HG02943 (cell line): ENCODE results near the gene KANK2.
"Not testable (repeated sequence)": the region's sequence is repeated elsewhere in the genome, so short reads cannot be mapped to it uniquely, and the experiment has no call there.

Source experiments
- ATAC-seq: cut with Tn5 transposase; IDR thresholded peaks from one replicate; pipeline ENCODE4 v1.9.1; 2021; ENCODE audit warnings: mild to moderate bottlenecking, low read depth, moderate library complexity; ENCODE audit not compliant: unreplicated experiment

The KANK2 gene

DNA sequence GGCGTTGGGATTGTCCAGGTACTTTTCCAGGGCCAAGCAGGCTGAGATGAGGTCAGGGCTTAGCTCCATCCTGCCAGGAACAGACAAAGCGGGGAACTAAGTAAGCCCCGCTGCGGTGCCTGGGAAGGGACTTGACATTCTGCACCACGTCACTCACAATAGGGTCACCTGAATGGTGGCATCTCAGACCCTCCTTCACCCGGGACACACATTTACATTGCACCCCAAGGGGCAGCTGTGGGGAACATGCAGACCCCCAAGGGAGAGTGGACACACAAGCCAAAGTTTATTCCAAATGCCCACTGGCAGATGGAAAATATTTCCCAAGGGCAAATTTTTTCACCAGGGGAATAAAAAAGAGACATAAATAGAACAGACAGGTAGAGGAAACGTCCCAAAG, 21.4 kb downstream of the KANK2 start:
- no peak for ATAC-seq

DNA sequence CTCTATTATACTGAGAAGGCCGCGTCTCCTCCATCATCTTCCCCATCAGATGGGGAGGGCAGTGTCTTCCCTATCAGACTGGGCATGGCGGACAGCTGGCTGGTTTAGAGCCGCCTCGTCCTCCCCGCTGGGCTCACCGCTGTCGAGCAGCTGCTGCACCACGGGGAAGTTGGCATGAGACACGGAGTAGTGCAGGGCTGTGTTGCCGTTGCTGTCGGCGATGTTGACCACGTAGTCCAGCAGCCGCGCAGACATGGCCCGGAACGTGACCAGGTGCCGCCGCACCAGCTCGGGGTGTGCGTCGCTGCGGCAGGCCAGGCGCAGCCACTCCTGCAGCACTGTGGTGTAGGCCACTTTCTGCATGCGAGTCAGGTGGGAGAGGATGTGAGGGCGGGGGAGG, 23.0 kb downstream of the KANK2 start:
- ATAC-seq, result no peak

DNA sequence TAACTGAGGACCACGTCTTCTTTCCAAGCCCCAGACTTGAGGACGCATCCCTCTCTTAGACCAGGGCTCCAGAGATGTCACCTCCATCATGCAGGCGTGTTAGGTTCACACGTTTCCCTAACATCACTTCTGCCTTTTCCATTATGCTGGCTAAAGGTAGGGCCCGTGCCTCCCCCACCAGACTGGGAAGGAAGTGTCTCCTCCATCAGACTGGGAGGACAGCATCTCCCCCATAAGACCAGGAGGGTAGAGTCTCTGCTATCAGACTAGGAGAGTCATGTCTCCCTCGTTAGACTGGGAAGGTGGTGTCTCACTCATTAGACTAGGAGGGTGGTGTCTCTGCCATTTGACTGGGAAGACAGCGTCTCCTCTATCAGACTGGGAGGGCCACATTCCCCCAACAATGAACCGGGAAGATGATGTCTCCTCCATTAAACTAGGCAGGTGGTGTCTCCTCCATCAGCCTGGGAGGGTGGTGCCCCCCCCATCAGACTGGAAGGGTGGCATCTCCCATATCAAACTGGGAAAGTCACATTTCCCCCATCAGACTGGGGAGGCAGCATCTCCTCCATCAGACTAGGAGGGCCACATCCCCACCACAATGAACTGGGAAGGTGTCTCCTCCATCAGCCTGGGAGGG, 23.7 kb downstream of the KANK2 start:
- ATAC-seq, result no peak

DNA sequence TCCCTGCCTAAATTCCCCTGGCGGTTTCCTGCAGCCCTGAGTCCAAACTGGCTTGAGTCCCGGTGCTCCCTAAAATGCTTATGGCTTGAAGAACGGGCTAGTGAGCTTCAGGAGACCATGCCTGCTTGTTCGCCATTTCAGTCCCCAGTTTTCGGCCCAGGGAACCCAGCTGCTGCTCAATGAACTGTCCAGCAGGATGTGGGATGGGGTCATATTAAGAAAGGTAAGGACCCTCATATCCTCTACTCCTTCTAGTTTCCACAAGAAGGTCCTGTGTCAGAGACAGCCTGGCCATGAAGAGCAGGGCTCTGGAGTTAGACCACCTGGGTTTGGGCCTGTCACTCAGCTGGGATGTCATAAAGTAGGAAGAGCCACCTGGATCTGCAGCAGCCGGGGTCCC, 24.8 kb downstream of the KANK2 start:
- ATAC-seq, result no peak

DNA sequence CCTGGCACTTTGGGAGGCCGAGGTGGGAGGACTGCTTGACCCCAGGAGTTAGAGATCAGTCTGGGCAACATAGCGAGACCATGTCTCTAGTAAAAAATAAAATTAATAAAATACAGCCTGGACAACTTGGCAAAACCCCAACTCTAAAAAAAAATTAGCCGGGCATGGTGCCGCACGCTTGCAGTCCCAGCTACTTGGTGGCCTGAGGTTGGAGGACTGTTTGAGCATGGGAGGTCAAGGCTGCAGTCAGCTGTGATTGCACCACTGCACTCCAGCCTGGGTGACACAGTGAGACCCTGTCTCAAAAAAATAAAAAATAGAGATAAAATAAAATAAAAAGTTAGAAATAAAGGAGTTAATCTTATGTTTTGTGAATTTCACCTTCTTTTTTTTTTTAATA, 26.2 kb downstream of the KANK2 start:
- ATAC-seq, result no peak

DNA sequence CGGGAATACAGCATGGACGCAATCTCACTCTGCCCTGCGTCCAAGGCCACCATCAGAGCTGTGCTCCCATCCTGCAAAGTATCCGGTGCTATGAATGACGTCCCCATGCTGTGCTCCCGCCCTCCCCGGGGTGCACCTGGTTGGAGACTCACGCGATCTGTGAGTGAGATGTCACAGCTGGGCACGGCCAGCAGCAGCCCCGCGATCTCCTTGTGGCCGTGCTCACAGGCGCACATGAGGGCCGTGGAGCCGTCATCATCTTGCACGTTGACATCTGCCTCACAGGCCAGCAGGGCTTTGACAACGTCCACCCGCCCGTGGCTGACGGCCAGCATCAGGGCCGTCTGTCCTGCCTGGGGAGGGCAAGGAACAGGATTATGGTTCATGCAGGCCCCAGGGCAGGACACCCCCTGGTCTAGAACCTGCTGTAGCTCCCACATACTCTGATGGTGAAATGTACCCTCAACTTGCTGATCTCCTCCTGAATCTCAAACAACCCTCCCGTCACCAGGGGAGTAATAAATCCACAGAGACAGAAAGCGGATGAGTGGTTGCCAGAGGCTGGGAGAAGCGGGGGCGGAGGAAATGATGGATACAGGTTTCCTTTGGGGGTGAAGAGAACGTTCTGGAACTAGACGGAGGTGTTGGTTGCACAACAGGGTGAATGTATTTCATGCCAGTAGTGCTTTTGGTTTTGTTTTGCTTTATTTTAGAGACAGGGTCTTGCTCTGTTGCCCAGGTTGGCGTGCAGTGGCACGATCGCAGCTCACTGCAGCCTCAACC, 27.3 kb downstream of the KANK2 start:
- no peak for ATAC-seq

DNA sequence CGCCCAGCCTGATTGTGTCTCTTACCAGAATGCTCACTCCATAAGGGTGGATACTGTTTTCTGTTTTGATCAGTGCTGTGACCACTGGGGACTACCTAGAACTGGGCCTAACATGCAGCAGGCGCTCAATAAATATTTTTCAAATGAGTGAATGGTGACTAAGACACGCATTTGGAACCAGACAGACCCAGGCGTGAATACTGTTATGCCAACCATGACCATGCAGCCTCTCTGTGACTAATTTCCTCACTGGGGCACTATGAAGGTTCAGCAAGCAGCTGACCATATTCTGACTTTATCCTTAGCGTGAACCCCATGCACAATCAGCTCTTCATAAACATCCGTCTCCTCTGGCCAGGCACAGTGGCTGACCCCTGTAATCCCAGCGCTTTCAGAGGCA, 28.8 kb downstream of the KANK2 start:
- ATAC-seq, result no peak

DNA sequence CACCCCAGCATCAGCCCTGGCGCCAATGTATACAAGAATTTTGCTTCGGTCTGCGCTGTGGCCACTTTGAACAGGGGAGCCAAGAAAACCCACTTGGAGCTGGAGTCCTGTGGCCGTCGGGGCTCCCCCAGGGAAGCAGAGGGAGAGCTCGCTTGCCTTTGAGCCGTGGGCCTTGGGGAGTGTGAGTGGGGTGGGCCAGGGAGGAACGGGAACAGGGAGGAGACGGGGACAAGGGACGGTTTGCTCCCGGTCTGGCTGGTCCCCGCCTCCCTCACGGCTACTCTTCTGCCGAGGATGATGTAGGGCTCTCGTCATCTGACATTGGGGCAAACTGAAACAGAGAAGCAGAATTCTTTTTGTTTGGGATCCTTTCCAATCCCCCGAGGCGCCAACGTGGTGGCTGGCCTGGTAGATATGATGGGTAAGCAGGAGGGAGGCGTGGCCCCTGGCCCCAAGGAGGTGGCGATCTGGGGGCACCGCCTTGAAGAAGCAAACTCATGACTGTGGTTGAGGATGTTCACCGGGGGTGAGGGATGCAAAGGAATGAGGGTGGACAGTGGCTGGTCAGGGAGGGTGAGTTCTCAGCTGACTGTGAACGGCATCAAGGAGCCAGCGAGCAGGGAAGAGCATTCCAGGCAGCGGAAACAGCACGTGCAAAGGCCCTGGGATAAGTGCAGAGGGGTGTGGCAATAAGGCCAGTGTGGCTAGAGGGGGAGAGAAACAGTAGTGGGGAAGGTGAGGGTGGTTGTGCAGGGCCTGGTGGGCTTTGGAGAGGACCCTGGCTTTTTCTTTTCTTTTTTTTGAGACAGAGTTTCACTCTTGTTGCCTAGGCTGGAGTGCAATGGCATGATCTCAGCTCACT, 30.8 kb downstream of the KANK2 start:
- ATAC-seq, result no peak

DNA sequence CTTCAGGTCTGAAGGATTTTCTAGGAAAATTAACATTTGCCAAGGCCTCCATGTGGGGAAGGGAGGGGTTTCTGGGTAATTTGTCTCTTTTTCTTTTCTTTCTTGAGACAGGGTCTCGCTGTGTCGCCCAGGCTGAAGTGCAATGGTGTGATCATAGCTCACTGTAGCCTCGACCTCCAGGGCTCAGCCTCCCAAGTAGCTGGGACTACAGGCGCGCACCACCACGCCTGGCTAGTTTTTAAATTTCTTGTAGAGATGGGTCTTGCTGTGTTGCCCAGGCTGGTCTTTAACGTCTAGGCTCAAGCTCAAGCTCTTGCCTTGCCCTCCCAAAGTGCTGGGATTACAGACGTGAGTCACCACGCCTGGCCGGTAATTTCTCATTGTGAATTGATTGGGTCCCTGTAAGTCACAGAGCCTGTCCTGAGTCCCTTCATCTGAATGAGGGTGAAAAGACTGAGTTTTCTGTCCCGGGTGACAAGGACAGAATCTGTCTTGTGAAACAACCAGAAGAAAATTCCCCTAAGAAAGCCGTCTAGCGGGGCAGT, 31.8 kb downstream of the KANK2 start:
- no peak for ATAC-seq

DNA sequence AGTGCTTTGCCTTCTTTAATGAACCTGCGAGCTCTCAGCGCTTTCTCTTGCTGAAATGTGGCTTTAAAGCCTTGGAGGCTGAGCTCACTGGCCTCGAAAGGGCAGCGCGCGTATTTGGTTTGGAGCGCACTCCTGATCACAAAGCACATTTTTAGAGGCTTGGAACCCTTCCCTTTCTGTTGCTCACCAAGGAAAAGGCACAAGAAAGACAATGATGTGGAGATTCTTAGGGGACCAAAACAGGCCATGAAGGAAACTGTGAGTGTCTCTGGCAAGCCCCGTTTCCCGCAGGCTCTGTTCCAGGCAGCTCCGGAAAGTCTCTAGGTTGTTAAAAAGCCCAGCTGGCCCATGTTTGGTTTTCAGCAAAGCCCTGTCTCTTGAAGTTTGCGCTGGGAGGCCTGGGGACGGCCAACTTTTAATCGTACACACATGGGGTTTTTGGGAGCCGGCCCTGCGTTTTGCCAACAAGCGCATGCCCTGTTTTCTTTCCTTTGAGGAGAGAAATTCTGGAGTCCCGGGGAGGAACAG, 32.4 kb downstream of the KANK2 start:
- no peak for ATAC-seq

DNA sequence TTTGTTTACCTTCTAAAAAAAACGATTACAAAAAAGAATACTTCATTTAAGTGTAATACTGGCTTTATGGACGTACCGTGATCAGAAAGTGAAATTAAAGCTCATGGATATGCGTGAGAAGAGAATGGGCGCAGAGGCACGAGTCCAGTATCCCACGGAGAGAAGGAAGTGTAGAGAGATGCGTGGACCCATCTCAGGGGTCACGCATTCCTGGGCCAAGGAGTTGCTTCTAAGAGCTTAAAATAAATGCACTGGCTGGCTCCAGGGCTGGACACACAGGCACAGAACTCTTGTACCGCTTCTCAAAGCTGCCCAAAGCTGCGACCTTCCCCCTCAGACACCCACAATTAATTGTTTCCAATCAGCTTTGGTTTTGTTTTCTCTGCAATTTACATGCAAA, 33.0 kb downstream of the KANK2 start:
- ATAC-seq, result no peak

DNA sequence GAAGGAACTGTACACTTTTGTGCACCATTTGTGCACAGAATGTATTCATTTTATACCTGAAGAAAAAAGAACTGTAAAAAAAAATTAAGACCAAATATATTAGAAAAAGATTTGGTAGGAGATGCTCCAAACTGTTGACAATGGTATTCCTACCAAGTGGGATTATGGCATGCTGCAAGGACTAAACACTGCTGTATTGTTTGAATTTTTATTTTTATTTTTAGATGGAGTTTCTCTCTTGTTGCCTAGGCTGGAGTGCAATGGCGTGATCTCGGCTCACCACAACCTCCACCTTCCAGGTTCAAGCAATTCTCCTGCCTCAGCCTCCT, 36.9 kb downstream of the KANK2 start:
- ATAC-seq, result not testable (repeated sequence)

DNA sequence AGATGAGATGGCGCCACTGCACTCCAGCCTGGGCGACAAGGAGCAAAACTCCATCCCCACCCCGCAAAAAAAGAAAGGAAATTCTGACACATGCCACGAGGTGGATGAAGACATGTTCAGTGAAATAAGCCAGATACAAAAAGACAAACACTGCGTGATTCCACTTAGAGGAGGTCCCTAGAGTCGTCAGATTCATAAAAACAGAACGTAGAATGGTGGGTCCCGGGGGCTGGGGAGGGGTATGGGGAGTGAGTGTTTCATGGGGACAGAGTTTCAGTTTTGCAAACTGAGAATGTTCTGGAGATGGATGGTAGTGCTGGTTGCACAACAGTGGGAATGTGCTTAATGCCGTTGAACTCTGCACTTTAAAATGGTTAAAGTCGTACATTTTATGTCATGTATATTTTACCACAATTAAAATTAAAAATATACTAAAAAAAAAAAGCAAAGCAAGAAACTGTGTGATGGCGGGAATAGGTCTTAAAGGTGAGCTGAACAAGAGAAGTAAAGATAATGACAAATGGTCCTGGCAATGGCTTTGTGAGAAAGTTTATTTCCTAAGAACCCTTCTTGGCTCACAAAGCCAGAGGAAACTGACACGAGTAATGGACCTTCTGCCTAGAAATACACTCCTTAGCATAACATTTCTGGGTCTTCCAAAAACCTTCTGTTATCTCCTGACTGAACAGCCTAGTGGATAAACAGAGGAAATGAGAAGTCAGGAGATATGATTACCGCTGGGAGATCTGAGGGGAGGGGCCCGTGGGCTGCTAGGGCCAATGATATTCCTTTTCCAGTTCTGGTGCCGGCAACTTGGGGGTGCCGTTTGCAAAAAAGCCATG, 37.5 kb downstream of the KANK2 start:
- no peak for ATAC-seq

DNA sequence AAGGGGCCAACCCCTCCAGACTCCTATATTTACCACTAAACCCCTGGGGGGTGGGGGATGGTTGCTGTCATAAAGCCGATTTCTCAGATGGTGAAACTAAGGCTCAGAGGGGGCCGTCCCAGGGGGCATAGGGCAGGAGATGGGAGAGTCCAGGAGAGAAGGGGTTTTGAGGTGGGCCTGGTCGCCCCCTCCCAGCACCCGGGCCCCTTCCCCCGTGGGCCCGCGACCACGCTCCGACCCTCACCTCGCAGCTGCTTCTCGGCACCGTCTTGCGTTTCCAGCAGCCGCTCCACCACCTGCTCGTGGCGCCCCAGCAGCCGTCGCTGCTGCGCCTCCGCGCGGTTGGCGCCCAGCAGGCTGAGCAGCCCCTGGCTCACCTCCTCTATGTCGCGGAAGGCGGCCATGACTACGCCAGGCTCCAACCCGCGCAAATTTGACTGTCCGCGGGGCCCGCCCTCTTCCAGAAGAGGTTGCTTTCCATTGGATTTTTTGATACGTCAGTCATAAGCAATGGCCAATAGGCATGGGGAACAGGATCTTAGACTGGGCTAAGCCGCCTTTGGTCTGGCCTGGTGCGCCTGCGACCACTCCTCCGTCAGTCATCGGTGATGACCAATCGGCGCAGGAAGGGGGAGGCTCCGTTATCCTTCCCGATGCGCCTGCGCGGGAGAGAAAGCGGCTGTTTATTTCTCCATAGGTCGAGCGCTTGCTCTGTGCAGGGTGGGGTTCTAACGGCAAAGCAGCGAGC, 41.8 kb downstream of the KANK2 start, which contains the start of gene SPC24:
TSS of gene SPC24 (minus strand) at position 410 of the 748 bp plus-strand sequence. CDS start at position 404, 6 bp downstream.
- peak; percentile 95 for ATAC-seq

DNA sequence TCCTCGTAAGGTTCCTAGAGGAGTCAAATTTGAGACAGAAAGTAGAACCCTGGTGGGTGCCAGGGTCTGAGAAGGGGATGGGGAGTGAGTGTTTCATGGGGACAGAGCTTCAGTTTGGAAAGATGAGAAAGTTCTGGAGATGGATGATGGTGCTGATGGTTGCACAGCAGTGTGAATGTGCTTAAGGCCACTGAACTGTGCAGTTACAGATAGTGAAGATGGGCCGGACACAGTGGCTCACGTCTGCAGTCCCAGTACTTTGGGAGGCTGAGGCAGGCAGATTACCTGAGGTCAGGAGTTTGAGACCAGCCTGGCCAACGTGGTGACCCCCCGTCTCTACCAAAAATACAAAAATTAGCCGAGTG, 42.7 kb downstream of the KANK2 start:
- no peak for ATAC-seq

DNA sequence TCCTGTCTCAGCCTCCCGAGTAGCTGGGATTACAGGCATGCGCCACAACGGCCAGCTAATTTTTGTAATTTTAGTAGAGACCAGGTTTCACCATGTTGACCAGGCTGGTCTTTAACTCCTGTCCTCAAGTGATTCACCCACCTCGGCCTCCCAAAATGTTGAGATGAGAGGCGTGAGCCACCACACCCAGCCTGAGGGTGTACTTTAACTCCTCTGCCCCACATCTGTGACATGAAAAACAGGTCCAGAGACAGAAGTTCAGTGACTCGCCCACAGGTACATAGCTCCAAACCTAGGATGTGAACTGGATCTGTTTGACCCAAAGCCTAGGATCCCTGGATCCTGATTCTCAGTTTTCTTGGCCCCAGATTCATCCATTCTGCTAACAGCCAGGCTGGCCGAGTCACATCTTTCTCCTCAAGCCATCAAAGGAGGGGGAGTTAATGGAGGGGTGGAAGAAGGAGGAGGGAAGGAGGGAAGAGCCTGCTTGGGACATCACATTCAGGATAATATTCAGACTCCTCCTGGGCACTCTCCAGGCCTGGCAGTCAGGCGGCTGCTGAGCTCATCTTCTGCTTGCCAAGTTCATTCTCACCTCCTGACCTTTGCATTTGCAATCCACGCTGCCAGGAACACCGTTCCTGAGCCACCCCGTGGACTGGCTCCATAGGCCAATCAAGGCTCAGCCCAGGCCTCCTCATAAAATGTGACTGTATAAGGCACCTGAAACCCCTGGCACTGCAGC, 44.9 kb downstream of the KANK2 start:
- ATAC-seq, result no peak

DNA sequence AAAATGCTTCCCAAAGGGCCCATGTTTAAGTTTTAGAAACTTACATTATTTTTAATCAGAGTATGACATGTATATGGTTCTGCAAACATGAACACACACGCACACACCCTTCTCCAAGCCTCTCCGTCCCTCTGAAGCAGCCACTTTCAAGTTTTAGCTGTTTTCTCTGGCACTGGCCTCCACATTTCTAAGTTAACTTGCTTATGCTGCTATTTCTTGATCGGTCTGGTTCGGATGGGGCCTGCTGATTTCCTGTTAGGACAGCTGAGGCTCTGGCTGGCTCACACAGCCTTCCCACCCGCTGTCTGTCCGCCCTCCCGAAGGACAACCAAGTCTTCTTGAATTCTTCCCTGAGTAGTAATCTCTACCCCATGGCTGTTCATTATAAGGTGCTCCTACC, 46.2 kb downstream of the KANK2 start:
- ATAC-seq, result no peak

DNA sequence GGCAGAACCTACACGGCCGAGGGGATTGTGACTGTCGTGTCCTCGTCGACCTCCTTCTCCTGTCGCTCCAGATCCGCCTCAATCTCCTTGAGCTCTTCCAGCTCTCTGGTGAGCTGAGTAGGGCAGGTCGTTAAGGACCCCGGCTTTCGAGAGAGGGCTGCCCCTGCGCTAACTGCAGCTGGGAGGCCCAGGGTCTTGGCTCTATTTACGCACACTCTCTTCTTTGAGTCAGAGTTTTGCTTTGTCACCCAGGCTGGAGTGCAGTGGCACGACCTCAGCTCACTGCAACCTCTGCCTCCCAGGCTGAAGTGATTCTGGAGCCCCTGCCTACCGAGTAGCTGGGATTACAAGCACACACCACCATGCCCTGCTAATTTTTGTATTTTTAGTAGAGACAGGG, 49.3 kb downstream of the KANK2 start:
- ATAC-seq, result no peak

DNA sequence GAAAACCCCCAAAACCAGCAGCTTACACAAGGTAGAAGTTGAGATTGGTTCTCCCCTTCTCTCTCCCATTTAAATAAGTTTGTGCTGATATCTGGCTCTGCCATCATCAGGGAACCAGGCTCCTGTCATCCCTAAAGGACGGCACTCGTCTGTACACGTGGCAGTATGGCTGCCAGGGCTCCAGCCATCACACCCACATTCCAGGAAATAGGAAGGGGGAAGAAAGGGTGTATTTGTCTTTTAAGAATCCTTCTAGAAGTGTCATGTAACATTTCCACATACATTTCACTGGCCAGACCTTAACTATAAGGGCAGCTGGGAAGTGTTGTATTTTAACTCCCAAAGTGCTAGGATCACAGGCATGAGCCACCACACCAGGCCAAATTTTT, 51.8 kb downstream of the KANK2 start:
- ATAC-seq, result no peak
